NCI-H1436 treated with DMSO at 0.1 percent for 48 hours (cell line): ENCODE measurements around the gene PDGFRB.

Experiments used
- DNase-seq: peaks from one replicate; lab custom pipeline; 2025; lab: John Stamatoyannopoulos, UW

Gene PDGFRB

DNA sequence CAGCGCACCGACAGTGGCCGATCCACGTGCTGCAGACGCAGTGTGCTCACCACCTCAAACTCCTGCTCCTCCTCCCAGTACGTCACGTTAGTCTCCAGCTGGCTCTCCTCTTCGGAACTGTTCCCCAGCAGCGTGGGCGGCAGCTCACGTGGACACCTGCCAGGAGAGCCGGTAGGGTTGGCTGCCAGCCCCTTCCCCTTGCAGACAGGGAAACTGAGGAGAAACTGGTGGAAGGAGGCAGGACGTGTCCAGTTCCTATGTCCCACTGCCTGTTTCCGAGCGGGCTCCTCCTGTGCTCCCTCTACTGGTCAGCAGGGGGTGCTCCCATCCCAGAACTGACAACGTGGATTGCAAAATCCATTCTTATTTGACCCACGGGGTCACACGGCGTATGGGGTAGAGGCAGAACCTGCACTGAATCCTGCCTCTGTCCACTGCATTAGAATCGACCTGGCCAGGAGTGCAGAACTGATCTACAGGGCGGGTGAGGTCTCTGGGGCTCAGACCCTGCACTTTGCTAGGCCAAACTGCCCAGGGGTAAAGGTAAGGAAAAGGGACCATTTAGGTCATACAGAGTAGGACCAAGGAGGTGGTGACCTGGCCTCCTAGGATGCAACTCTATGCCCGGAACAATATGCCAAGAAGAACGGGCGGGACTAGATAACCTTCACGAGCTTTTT, 25.7 kb downstream of the PDGFRB start:
- no peak for DNase-seq

DNA sequence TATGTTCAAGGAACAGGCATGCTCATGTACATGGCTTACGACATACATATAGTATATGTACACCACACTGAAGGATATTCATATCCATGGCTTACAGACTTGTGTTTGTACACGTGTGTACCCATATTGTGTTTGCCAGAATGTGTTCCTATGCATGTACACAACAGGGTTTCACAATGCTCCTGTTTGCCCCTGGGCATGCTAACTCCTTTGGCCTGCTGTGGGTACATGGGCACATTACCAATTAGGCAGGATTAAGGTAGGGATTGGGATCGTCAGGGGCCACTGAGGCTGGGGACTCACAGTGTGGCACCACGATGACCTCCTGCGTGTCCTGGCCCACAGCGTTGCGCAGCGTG, 26.2 kb downstream of the PDGFRB start:
- DNase-seq: no peak

DNA sequence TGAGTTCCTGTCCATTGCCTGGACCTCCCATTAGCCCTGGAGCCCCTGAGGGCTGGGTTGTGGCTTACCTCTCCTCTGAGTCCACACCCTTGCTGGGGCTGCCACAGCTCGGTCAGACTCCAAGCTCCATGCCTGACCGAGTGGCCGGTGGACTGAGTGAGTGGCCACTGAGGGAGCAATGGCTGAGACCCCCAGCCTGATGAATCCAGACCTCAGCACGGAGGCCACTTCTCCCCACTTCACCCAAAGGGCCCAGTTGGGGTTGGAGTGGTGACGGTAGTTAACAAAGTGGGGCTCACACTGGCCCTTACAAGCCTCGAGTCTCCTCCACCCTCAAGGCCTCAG, 28.8 kb downstream of the PDGFRB start:
- DNase-seq: no peak

DNA sequence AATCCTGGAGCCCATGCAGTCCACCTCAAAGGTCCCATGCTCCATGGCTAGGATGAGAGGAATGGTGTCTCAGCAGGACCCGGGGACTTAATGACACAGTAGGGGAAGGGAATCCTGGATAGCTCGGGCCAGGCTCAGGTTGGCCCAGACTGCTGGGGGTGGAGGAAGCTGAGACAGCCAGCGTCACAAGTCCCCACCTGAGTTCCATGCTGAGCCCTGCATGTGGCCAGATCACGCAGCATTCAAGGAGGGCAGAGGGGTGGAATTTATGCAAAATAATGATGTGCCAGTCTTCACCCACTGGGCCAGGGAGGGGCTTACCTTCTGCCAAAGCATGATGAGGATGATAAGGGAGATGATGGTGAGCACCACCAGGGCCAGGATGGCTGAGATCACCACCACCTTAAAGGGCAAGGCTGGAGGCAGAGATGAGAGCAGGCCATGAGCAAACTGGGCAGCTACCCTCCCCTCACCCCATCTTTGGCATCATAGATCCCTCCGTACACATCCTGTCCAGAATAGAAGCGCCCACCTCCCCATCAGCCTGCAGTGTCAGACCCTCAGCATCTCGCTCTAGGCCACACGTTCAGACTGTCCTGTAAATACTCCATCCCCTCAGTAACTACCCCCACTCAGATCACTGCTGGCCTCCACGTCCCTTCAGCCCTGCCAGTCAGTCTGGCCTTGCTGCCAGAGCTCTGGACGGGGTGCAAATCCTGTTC, 29.3 kb downstream of the PDGFRB start:
- DNase-seq: no peak

DNA sequence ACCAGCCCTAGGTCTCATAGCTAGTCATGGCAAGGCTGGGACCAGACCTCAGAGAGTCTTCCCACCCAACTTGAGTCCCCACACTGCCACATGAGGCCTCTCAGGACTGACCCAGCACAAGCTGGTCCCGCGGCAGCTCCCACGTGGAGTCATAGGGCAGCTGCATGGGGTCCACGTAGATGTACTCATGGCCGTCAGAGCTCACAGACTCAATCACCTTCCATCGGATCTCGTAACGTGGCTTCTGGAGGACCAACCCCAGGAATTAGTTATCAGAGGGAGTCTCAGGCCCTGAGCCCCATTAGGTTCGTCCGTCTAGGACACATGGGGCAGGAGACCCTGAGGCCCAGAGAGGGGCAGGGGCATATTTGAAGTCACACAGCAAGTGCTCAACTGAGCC, 30.3 kb downstream of the PDGFRB start:
- DNase-seq: no peak

DNA sequence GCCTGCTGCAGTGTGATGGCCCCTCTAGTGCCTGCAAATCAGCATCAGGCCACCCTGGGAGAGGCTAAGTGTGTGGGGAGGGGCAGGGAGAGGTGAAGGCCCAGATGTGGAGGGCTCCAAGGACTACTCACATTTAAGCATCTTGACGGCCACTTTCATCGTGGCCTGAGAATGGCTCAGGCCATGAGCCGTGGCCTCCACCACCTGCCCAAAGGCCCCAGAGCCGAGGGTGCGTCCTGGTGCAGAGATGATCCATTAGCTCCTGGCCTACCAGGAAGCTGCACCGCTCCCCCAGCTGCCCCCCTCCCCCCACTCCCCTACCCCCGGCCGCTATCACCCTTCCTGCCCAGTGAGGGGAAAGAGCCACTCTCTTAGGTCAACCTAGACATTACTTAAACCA, 31.0 kb downstream of the PDGFRB start:
- DNase-seq: no peak

DNA sequence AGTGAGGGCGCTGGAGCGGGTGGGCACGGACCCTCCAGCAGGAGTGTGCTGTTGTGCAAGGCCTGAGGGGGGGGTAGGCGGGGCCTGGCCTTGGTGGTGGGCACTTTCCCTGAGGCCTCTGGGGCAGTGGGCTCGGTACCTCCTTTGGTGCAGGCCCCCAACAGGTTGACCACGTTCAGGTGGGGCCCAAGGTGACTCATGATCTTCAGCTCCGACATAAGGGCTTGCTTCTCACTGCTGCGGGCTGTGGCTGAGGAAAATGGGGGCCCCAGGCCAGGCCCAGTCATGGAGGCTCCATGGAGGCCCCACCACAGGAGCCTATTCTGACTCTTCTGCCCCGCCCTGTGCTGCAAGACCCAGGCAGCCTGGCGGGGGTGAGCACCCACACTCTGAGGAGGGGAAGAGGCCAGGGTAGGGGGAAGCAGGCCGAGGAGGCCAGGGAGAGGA, 31.5 kb downstream of the PDGFRB start:
- DNase-seq: no peak

DNA sequence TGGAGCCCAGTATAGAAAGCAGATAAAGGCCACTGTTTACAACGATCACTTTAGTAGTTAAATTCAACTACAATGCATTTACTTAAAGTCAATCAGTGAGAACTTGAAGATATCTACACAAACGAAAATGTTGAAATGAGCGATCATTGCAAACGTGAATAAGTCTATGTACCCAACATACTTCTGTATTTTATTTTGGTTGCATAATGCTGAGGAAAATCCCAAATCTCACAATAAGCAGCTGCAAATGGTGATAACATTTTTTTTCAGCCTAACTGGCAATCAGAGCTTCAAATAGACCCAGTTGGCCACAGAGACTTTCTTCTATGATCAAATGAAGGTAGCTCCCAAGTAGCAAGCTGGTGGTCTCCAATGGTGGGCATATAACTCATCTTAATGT, 32.1 kb downstream of the PDGFRB start:
- no peak for DNase-seq

DNA sequence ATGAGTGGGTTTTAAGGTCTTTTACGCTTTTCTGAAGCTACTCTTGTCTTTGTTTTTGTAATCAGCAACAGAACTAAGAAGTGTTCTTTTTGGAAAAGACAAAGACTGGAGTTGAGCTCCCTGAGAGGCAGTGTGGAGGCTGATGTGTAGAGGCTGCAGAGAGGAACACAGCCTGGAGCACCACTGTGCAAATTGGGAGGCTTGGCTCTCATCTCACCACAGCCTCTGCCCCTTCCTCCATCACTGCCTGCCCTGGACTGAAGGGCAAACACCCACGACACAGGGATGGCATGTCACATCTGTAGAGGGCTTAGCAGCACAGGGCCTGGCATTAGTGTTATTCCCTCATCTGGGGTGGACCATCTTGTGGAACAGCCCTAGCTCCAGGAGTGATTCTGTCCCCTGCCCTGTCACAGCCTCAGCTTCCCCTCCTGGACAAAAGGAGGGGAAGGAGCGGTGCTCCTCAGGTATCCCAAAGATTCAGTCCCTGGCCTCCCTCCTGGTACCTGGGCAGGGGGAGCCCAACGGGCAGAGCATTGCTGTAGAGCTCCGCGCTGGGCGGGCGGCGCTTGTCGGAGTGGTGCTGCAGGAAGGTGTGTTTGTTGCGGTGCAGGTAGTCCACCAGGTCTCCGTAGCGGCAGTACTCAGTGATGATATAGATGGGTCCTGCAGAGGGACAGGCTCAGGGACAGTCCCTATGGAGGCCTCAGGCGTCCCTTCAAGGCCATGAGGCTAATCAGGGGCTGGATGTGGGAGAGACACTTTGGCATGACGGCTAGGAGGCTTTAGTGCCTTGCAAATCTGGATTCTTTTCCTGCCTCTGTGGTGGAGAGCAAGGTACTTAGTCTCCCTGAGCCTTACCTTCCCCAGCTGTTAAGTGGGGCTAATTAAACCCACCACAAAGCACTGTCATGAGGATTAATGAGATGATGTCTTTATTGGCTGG, 32.8 kb downstream of the PDGFRB start:
- no peak for DNase-seq

DNA sequence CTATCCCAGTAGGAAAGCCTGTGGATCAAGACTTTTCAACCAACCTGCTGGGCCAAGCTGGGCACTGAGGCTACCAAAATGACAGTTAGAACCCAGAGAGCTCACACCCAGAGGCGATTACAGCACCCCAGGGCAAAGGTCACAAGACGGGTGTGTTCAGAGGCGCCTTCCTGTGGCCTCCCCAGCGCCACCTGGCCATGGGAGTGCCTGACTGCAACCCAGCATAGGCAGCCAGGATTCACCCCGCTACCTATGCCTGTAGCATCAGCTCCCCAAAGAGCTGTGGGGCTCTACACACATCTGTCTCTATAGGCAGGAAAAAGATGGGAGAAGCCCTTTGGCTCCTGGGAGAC, 33.5 kb downstream of the PDGFRB start:
- no peak for DNase-seq

DNA sequence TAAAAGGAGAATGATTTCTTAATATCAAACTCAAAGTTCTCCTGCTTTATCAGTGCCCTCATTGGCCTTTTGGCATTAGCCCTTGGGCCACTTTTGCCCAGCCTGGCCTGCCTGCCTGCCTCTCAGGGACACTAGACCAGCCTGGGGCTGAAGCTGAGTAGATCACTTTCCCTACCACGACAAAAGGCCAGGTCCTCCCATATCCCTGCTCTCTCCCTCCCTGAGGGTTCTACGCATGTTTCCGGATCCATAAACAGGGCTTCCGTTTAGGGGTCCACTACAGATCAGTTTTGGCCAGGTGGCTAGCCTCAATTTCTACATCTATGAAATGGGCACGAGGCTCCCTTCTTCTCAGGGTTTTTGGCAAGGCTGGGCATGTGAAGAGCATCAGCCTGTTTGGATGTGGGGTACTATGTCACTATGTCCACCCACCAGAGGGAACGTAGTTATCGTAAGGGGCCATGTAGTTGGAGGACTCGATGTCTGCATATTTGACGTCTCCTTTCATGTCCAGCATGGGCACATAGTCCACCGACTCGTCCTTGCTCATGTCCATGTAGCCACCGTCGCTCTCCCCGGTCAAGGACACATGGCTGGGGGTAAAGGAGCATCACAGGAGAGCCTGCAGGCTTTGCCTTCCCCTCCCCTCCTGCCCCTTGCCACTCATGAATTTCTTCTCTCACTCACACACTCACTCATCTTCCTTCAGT, 34.0 kb downstream of the PDGFRB start:
- DNase-seq: no peak

DNA sequence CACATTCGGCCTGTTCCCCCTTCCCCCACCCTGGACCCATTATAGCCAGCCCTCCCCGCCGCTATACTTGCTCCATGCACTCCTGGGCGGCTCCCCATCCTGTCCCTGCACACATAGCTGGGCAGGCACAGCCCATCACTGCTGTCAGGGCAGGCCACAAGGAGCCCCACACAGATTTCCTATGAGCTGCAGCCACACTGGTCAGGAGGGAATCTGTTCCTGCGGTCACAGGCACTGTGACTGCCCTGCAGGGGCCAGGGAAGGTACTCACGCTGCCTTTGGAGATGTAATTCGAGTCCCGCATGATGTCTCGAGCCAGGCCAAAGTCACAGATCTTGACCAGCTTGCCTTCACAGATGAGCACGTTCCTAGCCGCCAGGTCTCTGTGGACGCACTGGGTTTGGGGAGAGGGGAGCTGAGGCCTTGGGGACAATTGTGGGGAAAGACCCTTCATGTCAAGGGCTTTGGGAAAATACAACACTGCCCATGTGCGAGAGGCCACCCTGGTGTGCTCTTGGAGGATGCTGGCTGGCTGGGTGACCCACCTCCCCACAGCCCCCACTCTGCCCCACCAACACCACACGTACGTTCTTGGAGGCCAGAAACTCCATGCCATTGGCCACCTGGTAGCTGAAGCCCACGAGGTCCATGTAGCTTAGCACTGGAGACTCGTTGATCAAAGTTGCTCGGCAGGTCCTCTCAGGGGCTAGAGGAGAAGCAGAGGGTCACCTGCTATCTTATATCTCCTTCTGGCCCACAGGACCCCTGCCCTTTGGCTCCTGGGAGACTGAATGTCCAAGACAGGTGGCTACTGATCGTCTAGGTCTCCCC, 34.8 kb downstream of the PDGFRB start:
- DNase-seq: no peak

DNA sequence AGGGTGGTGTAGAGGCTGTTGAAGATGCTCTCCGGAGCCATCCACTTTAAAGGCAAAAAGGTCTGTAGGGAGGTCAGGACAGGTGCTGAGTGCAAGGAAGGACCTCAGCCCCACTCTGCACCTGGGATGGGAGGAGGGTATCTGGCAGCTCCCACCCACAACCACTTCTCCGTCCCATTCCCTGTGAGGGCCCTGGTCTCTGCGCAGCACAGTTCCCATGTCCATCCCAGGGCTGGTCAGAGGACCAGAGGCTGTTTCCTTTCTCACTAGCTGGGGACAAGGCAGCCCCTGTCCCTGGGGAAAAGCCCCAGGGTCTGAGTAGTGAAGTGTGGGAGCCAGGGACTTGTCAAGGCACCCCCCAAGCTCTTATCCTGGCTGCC, 35.6 kb downstream of the PDGFRB start:
- no peak for DNase-seq

DNA sequence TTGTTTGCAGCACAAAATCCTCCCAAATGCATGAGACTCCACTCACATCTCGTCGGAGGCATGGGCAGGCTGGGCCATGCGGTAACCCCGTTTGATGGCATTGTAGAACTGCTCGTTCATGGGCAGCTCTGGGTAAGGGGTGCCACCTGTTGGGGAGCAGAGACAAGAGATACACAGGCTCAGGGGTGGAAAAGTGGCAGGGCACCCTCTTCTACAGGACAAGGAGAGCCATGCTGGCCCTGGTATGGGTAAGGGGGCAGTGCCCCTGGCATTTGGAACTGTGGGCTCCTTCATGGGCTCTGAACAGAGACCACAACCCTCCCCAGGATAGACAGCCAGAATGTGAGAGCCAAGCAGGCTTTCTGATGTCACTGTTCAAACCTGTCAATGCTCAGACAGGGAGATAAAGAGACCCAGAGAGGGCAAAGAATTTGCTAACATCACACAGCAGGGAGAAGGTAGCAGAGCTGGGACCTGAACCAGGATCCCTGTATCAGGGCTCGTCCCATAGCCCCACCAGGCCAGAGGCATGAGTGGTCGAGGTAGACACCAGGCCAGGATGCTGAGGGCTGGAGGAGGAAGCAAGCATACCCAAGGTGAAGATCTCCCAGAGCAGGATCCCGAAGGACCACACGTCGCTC, 36.1 kb downstream of the PDGFRB start:
- DNase-seq: no peak

DNA sequence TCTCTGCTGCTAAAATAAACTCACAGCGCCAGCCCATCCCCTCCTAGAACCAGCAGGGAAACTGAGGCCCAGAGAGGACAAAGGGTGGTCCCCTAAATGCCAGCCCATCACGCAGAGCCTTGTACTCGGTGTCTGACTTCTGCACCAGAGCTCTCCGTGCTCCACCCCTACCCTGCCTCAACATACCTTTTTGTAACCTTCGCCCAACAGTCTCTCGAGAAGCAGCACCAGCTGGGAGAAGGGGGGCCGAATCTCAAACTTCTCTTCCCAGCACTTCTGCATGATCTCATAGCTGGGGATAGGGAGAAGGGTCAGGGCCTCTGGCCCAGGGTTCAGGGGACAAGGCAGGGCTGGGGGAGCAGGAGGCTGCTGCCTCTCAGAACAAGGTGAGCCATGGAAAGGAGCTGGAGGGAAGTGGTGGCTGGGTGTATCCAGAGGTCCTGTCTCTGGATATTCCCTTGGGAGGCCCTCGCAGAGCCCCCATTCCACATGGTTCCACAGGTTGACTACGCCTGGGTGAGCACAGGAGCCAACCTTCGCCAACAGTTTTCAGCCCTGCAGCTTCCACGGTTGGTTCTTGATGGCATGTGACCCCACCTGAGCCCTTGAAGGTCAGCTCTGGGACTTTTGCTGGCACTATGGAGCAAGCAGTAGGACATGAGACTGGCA, 37.0 kb downstream of the PDGFRB start:
- DNase-seq: no peak

DNA sequence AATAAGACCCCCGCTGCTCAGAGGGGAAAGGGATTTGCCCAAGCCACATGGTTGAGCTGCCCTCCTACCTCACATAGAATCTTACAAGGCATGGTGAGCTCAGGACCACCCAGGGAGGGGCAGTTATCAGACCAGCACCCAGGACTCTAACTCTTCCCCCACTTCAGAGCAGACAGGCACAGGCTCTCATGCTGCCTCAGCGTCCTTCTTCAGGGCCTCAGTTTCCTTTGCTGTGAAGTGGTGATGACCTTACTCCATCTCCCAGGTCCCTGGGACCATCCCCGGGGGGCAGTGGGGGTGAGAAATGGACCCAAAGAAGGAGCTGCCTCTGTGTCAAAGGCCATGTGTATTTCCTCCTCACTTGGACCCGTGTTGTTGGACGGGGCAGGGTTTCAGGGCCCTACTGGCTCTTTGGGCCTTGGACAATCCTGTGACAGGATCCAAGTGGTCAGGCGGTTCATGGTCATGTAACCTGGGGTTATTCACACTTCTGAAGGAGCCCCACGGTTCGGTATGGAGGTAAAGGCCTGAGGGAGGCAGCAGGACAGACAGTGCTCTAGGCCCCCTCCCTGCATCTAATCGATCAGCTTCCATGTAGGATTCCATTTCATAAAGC, 37.6 kb downstream of the PDGFRB start:
- no peak for DNase-seq

DNA sequence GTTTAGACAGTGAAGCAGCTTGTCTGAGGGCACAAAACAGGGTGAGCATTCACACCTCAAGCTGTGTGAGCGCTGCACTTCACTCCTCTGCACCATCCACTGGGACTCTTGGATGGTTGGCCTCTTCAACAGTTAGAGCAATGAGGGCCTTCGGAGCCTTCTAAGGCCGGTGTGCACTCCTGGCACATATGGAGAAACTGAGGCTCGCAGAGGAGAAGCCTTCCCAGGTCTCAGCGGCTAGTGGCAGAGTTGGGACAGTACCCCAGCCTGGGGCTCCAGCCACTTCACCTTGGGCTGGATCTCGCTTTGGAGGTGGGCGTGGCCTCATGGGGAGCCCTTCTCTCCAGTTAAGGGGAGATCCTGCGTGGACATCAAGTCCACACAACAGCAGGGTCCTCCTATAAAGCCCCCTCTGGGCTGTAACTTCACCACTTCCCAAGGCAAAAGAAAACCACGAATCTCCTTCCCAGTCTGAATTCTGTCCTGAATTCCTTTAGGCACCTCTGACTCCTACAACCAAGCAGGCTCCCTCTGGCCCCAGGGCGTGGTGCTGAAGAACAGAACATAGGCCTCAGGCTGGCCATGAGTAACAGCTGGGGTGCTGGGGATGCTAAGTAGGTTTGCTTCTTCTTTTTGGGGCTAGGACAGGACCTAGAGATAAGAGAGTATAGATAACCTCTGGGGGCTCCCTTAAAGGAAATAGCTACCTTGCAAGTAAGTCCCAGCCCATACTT, 38.8 kb downstream of the PDGFRB start:
- no peak for DNase-seq

DNA sequence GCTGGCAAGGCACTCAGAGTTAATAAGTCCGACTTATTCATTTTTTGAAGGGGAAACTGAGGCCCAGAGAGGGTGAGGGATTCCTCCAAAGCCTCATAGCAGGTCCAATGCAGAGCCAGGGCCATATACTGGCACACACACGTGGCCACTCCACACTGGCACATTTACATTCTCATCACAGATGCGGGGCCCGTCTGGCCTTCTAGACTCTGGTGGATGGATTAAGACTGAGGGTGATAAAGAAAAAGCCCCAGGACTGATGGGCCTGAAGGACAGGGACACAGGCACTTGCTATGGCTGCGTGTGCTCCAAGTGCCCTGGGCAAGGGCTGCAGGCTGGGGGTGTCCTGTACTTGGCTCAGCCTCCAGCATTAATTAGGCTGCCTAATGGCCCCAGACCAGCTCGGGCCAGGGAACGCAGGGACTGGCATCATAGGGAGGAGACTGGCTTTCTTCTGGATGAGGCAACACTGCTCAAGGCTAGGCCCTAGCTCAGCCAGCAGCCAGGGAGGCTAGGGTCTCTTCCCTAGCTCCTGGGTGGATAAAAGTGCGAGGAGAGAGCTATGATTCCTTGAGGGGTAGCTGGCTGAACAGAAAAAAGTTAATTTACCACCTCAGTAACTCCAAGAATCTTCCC, 40.8 kb downstream of the PDGFRB start:
- DNase-seq: no peak

DNA sequence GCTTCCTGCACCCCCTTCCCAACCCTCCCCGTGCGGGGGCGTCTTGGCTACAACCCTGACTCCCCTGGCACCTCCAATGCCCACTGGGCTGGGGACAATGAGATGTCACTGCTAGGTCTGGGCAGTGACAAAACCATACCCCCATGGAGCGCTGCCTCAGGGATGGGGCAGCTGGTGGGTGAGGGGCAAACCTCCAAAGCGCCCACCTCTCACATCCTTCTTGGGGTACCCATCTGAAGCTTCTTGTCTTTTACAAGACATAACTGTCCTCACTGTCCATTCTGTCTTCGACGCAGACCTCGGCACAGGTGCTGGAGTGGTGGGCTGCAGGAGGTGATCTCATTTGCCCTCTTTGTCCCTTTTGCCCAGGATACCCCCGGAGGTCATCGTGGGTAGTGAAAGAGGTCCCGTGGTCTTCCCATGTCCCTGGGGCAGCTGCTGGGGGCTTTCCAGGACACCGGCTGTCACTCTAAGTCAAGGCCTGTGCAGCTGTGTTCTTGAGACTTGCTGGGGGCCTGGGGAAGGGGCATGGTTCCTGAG, 41.5 kb downstream of the PDGFRB start:
- no peak for DNase-seq
